ENCODE data around the gene SVOPL.
"Not testable (repeated sequence)": the region's sequence is repeated elsewhere in the genome, so short reads cannot be mapped to it uniquely, and the experiment has no call there.

The SVOPL gene, protein sequence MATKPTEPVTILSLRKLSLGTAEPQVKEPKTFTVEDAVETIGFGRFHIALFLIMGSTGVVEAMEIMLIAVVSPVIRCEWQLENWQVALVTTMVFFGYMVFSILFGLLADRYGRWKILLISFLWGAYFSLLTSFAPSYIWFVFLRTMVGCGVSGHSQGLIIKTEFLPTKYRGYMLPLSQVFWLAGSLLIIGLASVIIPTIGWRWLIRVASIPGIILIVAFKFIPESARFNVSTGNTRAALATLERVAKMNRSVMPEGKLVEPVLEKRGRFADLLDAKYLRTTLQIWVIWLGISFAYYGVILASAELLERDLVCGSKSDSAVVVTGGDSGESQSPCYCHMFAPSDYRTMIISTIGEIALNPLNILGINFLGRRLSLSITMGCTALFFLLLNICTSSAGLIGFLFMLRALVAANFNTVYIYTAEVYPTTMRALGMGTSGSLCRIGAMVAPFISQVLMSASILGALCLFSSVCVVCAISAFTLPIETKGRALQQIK

GRCh38 chr7:138700857-138701536 lies at the start of gene SVOPL:
Gene SVOPL (minus strand): TSS chr7:138701362. CDS start chr7:138679045, 22,317 bp downstream.
- DNase-seq (ENCODE audit: low read depth, low spot score): no peak

- no peak for DNase-seq (ENCODE audit: low read depth, low spot score)
These were observed 49.3 kb upstream of the SVOPL start for GRCh38 chr7:138750473-138750872.

- DNase-seq (ENCODE audit: low read depth, low spot score): no peak
These were observed 48.8 kb upstream of the SVOPL start for GRCh38 chr7:138749960-138750359.

GRCh38 chr7:138748666-138749065 lies 47.5 kb upstream of the SVOPL start:
- no peak for DNase-seq (ENCODE audit: low read depth, low spot score)

DNA sequence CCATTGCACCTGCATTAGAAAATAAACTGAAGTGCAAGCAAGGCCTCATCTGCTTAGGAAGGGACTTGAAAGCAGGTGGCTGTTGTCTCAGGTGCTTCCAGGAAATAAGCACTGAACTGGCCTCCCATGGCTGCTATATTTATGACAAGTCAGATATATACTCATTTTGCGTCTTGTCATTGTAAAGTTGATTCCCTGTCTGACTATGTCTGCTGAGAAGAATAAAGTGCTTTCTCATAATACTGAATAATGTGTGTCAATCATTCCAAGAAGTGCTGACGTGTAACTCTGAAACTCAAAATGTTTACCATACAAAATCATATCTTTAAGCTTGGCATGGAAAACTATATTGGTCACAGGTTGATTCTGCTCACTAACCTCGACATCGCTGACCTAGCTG lies 44.9 kb upstream of the SVOPL start:
- DNase-seq (ENCODE audit: low read depth, low spot score): no peak

DNA sequence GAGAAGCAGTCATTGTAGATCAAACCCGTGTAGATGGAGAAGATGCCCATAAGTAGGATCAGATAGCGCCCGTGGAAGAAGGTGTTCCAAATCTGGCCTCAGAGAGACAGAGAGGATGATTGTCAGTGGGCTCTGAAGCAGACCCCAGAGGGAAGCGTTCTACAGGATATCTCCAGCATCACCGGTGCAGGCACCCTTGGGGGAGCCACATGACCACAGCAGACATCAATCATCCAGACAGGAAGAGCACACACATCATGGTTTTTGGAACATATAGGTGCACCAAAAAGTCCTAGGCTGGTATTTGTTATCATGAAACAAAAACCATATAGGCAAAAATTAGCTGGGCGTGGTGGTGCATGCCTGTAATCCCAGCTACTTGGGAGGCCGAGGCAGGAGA lies 44.0 kb upstream of the SVOPL start:
- DNase-seq (ENCODE audit: low read depth, low spot score): no peak

- DNase-seq (ENCODE audit: low read depth, low spot score): no peak
These were observed 40.2 kb upstream of the SVOPL start for GRCh38 chr7:138741453-138741735.

GRCh38 chr7:138739859-138740258 lies 38.7 kb upstream of the SVOPL start:
- no peak for DNase-seq (ENCODE audit: low read depth, low spot score)

- DNase-seq (ENCODE audit: low read depth, low spot score): peak; percentile 78
These were observed 37.6 kb upstream of the SVOPL start for GRCh38 chr7:138738551-138739335.

DNA sequence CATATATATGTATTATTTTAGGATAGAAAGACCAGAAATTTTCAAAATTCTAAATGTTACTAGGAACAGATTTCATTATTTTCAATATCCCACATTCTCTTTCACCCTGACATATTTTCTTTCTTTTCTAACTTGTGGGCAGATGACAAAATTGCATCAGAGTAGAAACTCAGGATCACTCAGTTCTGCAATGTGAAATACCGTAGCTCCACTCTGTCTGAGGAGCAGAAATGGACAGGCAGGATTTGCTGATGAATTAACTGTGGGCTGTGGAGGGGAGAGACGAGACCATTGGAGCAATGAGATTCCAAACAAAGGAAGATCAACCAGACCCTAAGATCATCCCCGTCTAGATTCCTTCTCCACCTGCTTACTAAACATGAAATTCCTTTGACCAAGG lies 37.0 kb upstream of the SVOPL start:
- DNase-seq (ENCODE audit: low read depth, low spot score): no peak

DNA sequence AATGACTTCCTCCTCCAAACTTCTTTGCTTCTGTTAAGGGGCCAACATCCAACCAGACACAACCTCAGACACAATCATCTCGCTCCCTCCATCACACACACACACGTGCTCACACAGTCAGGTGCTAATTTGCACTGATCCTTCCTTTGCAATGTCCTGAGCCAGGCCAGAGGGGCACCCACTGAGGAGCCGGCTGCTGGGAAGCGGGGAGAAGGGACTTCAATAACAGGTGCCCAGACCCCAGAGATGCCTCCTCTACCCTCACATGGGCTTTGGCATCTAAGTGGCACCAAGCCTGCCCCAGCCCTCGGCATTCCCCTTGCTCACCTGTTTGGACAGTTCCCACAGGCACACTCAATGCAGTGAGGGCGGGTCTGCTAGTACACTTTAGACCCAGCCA lies 34.2 kb upstream of the SVOPL start:
- no peak for DNase-seq (ENCODE audit: low read depth, low spot score)

GRCh38 chr7:138731733-138732132 lies 30.6 kb upstream of the SVOPL start:
- not testable (repeated sequence) for DNase-seq (ENCODE audit: low read depth, low spot score)

DNA sequence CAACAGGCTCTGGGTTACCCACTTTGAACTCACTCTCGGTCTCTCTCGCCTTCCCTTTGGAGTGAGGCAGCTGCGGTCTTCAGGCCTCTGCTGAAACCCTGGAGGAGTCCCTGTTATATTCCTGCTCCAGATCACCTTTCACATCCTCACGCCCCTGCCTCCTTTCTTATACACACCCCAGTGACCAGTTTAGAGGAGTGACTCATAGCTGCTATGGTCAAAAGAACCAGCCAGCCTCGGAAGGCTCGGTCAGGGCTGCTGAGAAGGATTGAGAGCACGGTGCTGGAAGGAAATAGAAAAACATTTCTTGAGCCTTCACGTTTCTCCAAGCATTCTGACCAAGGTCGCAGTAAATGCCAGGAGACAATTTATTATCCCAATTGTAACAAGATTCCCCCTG lies 28.3 kb upstream of the SVOPL start:
- no peak for DNase-seq (ENCODE audit: low read depth, low spot score)

DNA sequence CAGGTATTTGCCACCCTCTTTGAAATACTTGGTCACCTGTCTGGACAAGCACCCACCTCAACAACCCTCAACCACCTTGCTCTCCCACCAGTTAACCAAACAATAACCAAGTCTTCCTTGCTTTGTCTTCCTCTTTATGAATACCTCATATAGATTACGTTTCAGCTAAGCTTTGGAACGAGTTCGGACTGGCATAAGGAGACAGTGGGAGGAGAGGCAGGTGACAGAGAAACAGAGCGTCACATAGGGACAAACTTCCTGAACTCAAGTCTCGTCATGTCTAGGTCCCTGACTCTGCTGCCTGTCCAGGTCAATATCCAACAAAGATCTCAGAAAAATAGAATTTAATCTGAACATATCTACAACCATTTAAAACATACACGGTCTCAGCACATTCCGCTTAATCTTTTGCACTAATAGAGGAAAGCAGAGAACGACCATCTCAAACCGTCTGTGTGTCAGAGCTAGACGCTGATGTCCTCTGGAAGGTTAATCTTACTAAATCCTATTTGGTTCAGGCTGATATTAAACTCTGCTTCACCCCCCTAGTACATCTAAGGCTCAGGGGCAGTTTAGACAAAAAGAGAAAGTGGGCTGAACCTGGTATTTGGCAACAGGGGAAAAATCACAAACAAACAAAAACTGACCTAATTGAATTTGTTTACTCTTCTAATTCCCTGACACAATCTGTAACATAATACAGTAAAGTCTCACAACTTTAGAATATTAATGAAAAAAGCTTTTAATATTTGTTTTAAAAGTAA lies 26.4 kb upstream of the SVOPL start:
- DNase-seq (ENCODE audit: low read depth, low spot score): no peak

DNA sequence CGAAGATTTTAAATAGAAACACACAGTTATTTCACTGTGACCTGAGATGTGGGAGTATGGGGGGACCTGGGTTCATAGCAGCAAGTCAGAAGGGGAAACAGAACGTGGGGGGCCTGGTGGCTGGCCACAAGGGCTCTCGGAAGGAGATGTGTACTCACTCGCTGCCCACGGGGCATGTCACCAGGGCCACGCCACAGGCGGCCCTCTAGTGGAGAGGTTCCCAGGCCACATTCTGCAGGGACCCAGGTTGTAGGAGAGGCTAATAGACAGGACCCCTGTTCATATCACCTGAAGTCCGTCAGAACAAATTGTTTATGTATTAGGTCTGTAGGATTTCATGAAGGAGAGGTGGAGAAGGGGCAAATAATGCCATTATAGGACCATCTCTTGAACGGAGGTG lies 25.1 kb upstream of the SVOPL start:
- DNase-seq (ENCODE audit: low read depth, low spot score): no peak

GRCh38 chr7:138720286-138720685 lies 19.1 kb upstream of the SVOPL start:
- DNase-seq (ENCODE audit: low read depth, low spot score): no peak

DNA sequence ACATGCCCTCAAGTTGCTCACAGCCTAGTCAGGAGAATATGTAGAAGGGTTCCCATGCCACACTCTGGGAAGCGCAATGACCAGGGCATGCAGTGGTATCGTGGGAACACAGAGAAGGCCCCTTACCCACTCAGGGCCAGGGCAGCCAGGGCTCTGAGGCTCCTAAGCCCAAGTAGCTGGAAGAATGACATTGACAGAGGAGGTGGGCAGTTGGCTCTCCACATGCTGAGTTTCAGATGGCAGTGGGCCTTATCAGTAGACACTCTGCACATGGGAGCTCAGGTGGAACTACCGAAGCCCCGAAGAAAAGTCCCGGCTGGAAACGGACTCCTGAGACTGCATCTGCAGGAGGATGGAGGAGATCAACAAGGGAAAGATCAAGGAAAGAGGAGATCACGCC lies 15.7 kb upstream of the SVOPL start:
- DNase-seq (ENCODE audit: low read depth, low spot score): no peak

- DNase-seq (ENCODE audit: low read depth, low spot score): no peak
These were observed 12.0 kb upstream of the SVOPL start for GRCh38 chr7:138713191-138713590.

GRCh38 chr7:138712652-138713051 lies 11.5 kb upstream of the SVOPL start:
- DNase-seq (ENCODE audit: low read depth, low spot score): no peak

- DNase-seq (ENCODE audit: low read depth, low spot score): no peak
These were observed 9.6 kb upstream of the SVOPL start for GRCh38 chr7:138710536-138711385.

DNA sequence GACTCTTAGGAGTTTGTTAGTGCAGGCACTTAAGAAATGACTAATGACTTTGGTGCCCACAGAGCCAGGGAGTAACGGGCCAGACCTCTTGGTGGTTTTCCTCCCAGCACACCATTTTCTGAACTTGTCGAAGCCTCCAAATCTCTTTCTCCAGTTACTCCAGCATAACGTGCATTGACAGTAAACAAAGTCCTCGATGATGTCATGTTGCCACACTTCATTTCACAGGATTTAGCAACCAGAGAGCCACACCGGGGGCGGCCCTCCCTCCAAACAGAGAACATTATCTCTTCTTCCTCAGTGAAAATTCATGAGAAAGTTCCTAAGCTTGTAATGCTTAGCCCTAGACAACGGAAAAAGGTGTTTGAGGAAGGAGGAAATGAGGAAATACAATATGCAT lies 4.0 kb upstream of the SVOPL start:
- DNase-seq (ENCODE audit: low read depth, low spot score): no peak
